Nephron (organoid): ENCODE data around the gene CSNK1A1.

Source experiments
- H3K27ac Mint-ChIP-seq, 3 experiments: 2 replicates each; pipeline ENCODE4 v1.8.0; 2020; ENCODE audit warnings: mixed read lengths in 3 of 3, mild to moderate bottlenecking in 2 of 3, moderate library complexity in 1 of 3
- H3K27me3 Mint-ChIP-seq: 2 replicates; pipeline ENCODE4 v1.8.0; 2021; ENCODE audit warnings: low read depth, mild to moderate bottlenecking, moderate library complexity, mixed read lengths
- H3K36me3 Mint-ChIP-seq: 2 replicates; pipeline ENCODE4 v1.8.0; 2020; ENCODE audit warnings: low read depth, mixed read lengths
- H3K4me1 Mint-ChIP-seq: 2 replicates; pipeline ENCODE4 v1.8.0; 2020; ENCODE audit warnings: mixed read lengths
- H3K4me3 Mint-ChIP-seq, 3 experiments: 2 replicates each; pipeline ENCODE4 v1.8.0; 2020; ENCODE audit warnings: mild to moderate bottlenecking in 3 of 3, mixed read lengths in 3 of 3, moderate library complexity in 2 of 3
- H3K9me3 Mint-ChIP-seq: 2 replicates; pipeline ENCODE4 v1.8.0; 2020; ENCODE audit warnings: mixed read lengths
- TF ChIP-seq, protein P1 (sequence below), 3 experiments: fragments of 200-600 bp; sonication (generic); IDR thresholded peaks; one replicate each; pipeline ENCODE4 v1.5.0; 2021; ENCODE audit warnings: antibody characterized with exemption in 3 of 3; ENCODE audit not compliant: unreplicated experiment in 3 of 3

CSNK1A1 gene

DNA sequence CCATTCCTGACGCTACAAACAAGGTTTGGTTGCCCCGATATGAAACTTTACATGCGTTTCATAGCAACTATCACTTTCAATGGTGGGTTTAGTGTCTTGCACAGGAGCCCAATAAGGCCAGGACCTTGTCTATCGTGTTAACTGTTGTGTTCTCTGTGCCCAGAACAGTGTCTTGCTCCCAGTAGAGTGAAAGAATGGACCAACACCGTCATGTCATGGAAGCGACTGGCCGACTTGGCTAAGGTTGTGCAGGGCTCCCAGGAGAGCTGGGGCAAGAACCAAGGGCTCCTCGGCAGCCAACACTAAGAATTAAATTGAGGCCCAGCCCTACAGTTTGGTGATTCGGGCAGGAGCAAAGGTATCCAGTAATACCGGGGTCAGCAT, 29.6 kb upstream of the CSNK1A1 start:
- H3K4me1 Mint-ChIP-seq = peaks cover 44% of the 10 kb centered on the region
- H3K27me3 Mint-ChIP-seq = peaks cover 10% of the 10 kb centered on the region
- H3K27ac Mint-ChIP-seq = peak overlapping the region; percentile 72 to 93 (median 91)
- no peaks in the 10 kb centered on the region for H3K9me3 Mint-ChIP-seq
- peak overlapping the region; percentile 79 to 85 (median 84) for H3K4me3 Mint-ChIP-seq
- no peaks in the 10 kb centered on the region for H3K36me3 Mint-ChIP-seq
- TF ChIP-seq, protein P1, sequence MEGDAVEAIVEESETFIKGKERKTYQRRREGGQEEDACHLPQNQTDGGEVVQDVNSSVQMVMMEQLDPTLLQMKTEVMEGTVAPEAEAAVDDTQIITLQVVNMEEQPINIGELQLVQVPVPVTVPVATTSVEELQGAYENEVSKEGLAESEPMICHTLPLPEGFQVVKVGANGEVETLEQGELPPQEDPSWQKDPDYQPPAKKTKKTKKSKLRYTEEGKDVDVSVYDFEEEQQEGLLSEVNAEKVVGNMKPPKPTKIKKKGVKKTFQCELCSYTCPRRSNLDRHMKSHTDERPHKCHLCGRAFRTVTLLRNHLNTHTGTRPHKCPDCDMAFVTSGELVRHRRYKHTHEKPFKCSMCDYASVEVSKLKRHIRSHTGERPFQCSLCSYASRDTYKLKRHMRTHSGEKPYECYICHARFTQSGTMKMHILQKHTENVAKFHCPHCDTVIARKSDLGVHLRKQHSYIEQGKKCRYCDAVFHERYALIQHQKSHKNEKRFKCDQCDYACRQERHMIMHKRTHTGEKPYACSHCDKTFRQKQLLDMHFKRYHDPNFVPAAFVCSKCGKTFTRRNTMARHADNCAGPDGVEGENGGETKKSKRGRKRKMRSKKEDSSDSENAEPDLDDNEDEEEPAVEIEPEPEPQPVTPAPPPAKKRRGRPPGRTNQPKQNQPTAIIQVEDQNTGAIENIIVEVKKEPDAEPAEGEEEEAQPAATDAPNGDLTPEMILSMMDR (IDR thresholded peaks at IDR 0.05; ENCODE audit: unreplicated experiment in 3 of 3) = no peak

DNA sequence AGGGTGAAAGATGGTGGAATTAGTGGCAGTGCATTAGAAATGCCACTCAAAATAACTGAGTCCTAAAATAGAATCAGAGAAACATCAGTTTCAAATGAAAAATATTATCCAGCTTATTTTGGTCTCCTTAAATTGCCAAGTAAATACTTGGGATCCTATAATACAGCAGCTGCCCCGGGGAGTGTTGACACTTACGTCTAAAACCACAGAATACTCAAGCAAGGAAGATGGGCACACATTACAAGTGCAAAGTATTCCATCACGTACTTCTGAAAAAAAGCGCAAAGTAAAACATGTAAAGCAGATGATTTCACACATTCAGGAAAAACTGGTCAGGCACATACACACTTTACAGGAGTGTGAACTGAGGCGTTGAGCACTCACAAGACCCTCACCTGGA, 27.7 kb upstream of the CSNK1A1 start:
- Mint-ChIP-seq H3K9me3 (no peaks in the 10 kb centered on the region), H3K4me3 (peak overlapping the region in 1 of 3 experiments; percentile 2), H3K4me1 (peaks cover 38% of the 10 kb centered on the region), H3K27ac (peak overlapping the region in 1 of 3 experiments; percentile 1), H3K27me3 (peaks cover 10% of the 10 kb centered on the region), H3K36me3 (no peaks in the 10 kb centered on the region)
- TF ChIP-seq, protein P1 (IDR thresholded peaks at IDR 0.05; ENCODE audit: unreplicated experiment in 3 of 3) = no peak

DNA sequence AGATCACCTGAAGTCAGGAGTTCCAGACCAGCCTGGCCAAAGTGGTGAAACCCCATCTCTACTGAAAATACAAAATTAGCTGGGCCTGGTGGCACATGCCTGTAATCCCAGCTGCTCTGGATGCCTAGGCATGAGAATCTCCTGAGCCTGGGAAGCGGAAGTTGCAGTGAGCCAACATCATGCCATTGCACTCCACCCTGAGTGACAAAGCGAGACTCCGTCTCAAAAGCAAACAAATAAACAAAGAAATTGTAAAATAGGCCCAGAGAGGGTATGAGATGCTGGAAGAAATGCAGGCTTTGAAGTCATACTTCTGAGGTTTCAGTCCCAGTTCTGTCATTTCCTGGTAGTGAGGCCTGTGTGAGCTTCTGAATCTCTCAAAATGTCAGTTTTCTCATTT, 24.8 kb upstream of the CSNK1A1 start:
- Mint-ChIP-seq H3K27ac (no peak overlapping the region), H3K27me3 (peaks cover 10% of the 10 kb centered on the region), H3K4me1 (peaks cover 20% of the 10 kb centered on the region), H3K4me3 (no peak overlapping the region), H3K9me3 (no peaks in the 10 kb centered on the region), H3K36me3 (no peaks in the 10 kb centered on the region)
- TF ChIP-seq, protein P1 (IDR thresholded peaks at IDR 0.05; ENCODE audit: unreplicated experiment in 3 of 3) = no peak

DNA sequence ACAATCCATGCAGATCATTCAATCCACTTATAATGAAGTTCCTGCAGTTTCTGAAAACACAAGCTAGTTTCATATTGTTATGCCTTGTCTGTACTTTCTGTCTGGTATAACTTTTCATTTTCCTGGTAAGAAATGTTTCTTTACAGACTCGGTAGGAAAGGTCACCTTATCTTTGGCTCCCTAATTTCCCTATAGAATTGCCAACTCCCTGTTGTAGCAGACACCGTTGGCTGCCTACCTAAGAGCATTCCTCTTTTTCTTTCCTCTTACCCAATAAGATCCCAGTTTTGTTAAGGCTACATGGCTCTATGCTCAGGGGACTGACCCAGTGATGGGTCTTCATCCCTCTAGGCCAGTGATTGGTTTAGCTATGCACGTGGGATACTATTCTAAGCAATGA, 23.9 kb upstream of the CSNK1A1 start:
- no peaks in the 10 kb centered on the region for H3K36me3 Mint-ChIP-seq
- H3K27ac Mint-ChIP-seq = no peak overlapping the region
- no peak overlapping the region for H3K4me3 Mint-ChIP-seq
- H3K9me3 Mint-ChIP-seq = no peaks in the 10 kb centered on the region
- peaks cover 8% of the 10 kb centered on the region for H3K27me3 Mint-ChIP-seq
- TF ChIP-seq, protein P1 (IDR thresholded peaks at IDR 0.05; ENCODE audit: unreplicated experiment in 3 of 3) = no peak
- H3K4me1 Mint-ChIP-seq = peaks cover 12% of the 10 kb centered on the region

DNA sequence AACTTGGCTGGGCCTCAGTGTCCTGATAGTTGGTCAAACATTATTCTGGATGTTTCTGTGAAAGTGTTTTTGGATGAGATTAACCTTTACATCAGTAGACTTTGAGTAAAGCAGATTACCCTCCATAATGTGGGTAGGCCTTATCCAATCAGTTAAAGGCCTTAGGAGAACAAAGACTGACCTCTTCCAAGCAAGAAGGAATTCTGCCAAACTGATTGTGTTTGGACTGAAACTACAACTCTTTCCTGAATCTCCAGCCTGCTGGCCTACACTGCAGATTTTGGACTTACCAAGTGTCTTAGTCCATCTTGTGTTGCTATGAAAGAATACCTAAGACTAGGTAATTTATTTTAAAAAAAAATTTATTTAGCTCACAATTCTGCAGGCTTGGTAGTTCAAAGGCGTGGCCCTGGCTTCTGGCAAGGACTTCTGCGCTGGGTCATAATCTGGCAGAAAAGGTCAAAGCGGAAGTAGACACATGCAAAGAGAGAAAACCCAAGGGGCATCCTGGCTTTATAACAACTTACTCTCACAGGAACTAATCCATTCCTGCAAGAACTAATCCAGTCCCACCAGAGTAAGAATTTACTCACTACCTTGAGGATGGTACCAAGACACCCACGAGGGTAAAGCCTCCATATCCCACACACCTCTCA, 21.5 kb upstream of the CSNK1A1 start:
- H3K9me3 Mint-ChIP-seq = no peaks in the 10 kb centered on the region
- H3K27ac Mint-ChIP-seq = no peak overlapping the region
- no peak overlapping the region for H3K4me3 Mint-ChIP-seq
- peaks cover under 1% of the 10 kb centered on the region for H3K27me3 Mint-ChIP-seq
- TF ChIP-seq, protein P1 (IDR thresholded peaks at IDR 0.05; ENCODE audit: unreplicated experiment in 3 of 3) = no peak
- no peaks in the 10 kb centered on the region for H3K4me1 Mint-ChIP-seq
- no peaks in the 10 kb centered on the region for H3K36me3 Mint-ChIP-seq

DNA sequence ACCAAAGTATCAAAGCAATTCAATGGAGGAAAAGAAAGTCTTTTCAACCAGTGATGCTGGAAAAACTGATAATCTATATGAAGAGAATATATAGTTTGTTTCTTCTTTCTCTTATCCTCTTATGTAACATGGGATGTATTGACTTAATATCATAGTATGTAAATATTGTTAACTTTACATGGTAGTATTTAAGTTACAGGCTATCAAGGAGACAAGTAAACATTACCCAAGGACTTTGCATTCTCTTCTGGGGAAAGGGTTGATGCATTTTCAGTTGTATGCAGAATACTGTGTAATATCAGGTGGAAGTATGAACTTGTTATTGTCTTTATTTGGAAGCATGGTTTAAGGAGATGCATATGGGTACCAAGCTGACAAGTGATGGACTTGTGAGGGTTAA, 20.9 kb upstream of the CSNK1A1 start:
- Mint-ChIP-seq H3K4me3 (no peak overlapping the region), H3K9me3 (no peaks in the 10 kb centered on the region), H3K27ac (no peak overlapping the region), H3K4me1 (no peaks in the 10 kb centered on the region), H3K36me3 (no peaks in the 10 kb centered on the region), H3K27me3 (no peaks in the 10 kb centered on the region)
- TF ChIP-seq, protein P1 (IDR thresholded peaks at IDR 0.05; ENCODE audit: unreplicated experiment in 3 of 3) = no peak
